Gastroesophageal sphincter (tissue), 3 donors: ENCODE measurements around the gene GPR42.

Experiments used
- CTCF ChIP-seq, 4 experiments: fragments of 200-600 bp in 2 of 4; fragments of 450-650 bp in 2 of 4; sonication (generic) in 1 of 4; IDR thresholded peaks; one replicate each; pipeline ENCODE4 v1.5.1; 2017 to 2019; ENCODE audit warnings: antibody characterized with exemption in 4 of 4, mild to moderate bottlenecking in 2 of 4, moderate library complexity in 2 of 4
- POLR2AphosphoS5 ChIP-seq: sonication (generic); formaldehyde crosslinking; IDR thresholded peaks from one replicate; pipeline ENCODE4 v1.6.1; 2017; ENCODE audit warnings: antibody characterized with exemption

- TF ChIP-seq CTCF (IDR thresholded peaks at IDR 0.05) (no peak), POLR2AphosphoS5 (no peak)
Measured at GRCh38 chr19:35392742-35393715, 22.2 kb downstream of the GPR42 start.
